Activated gamma-delta T cell (primary cell): Measurements from ENCODE around the gene NEURL4.
"Not testable (repeated sequence)": the region's sequence is repeated elsewhere in the genome, so short reads cannot be mapped to it uniquely, and the experiment has no call there.

Experiments used
- DNase-seq: peaks from one replicate; lab custom pipeline; 2025; lab: John Stamatoyannopoulos, UW

NEURL4 gene

GRCh38 chr17:7347630-7348477, 18.7 kb upstream of the NEURL4 start:
- DNase-seq: no peak

GRCh38 chr17:7346761-7347614, 17.9 kb upstream of the NEURL4 start:
- no peak for DNase-seq

GRCh38 chr17:7343250-7343649, 14.1 kb upstream of the NEURL4 start:
- DNase-seq: no peak

GRCh38 chr17:7341842-7342241, 12.7 kb upstream of the NEURL4 start:
- DNase-seq: no peak

GRCh38 chr17:7340179-7340578, 11.0 kb upstream of the NEURL4 start:
- DNase-seq: no peak

- DNase-seq: not testable (repeated sequence)
Observed at GRCh38 chr17:7337600-7337999, 8.5 kb upstream of the NEURL4 start.

- DNase-seq: peak; percentile 60
Observed at GRCh38 chr17:7336240-7337175, 7.4 kb upstream of the NEURL4 start, which contains the start of gene ACAP1. Gene ACAP1, plus strand, starts transcription at chr17:7336529. Its CDS starts 206 bp downstream, at chr17:7336735.

- not testable (repeated sequence) for DNase-seq
Observed at GRCh38 chr17:7335765-7336164, 6.6 kb upstream of the NEURL4 start.

- no peak for DNase-seq
Observed at GRCh38 chr17:7334938-7335538, 5.9 kb upstream of the NEURL4 start.

- DNase-seq: not testable (repeated sequence)
Observed at GRCh38 chr17:7332600-7333069, 3.5 kb upstream of the NEURL4 start.

- DNase-seq: no peak
Observed at GRCh38 chr17:7332111-7332510, 3.0 kb upstream of the NEURL4 start.

GRCh38 chr17:7330638-7331015, 1.5 kb upstream of the NEURL4 start:
- DNase-seq: no peak

- peak; percentile 61 for DNase-seq
Observed at GRCh38 chr17:7329997-7330637, 982 bp upstream of the NEURL4 start.

- DNase-seq: peak; percentile 85
Observed at GRCh38 chr17:7329374-7329996, 350 bp upstream of the NEURL4 start.

- no peak for DNase-seq
Observed at GRCh38 chr17:7328009-7328408, 1.1 kb downstream of the NEURL4 start.

- no peak for DNase-seq
Observed at GRCh38 chr17:7327501-7327900, 1.6 kb downstream of the NEURL4 start.

GRCh38 chr17:7327056-7327455, 2.1 kb downstream of the NEURL4 start:
- DNase-seq: no peak

- no peak for DNase-seq
Observed at GRCh38 chr17:7326186-7326585, 2.9 kb downstream of the NEURL4 start.

GRCh38 chr17:7325031-7325528, 4.1 kb downstream of the NEURL4 start:
- no peak for DNase-seq

- DNase-seq: no peak
Observed at GRCh38 chr17:7324438-7324779, 4.7 kb downstream of the NEURL4 start.
